WTC11 (cell line): ENCODE measurements around the gene PNMT. TPM values are rescaled to one million over a fixed set of nuclear protein-coding genes. Genes with fewer than 3 reads are reported as not detected.
A peak's percentile ranks its signal among the peaks of the same experiment; 100 is the strongest.

Experiments
- ATAC-seq: fragments of 200-7000 bp; cut with Tn5 transposase; 2 replicates; pipeline ENCODE4 v1.10.0; 2021; ENCODE audit warnings: mild to moderate bottlenecking, moderate library complexity
- CTCF ChIA-PET: fragments of 300-600 bp; sonication (Branson Sonifier 250); formaldehyde crosslinking; loops from one replicate; lab custom pipeline; 2021; ENCODE audit warnings: antibody characterized with exemption; lab: Charles Lee
- POLR2A ChIA-PET: fragments of 350-600 bp; sonication (Branson Sonifier 250); formaldehyde crosslinking; loops from one replicate; lab custom pipeline; 2021; ENCODE audit warnings: antibody characterized with exemption; lab: Charles Lee
- DNase-seq: peaks from one replicate; pipeline ENCODE4 v3.0.0; 2021; ENCODE audit warnings: low spot score
- H3K27ac Mint-ChIP-seq: 2 replicates; pipeline ENCODE4 v1.8.0; 2021; ENCODE audit warnings: mixed read lengths
- H3K27me3 Mint-ChIP-seq: 2 replicates; pipeline ENCODE4 v1.8.0; 2021; ENCODE audit warnings: low read depth, mild to moderate bottlenecking, moderate library complexity, mixed read lengths
- H3K36me3 Mint-ChIP-seq: 2 replicates; pipeline ENCODE4 v1.8.0; 2021; ENCODE audit warnings: mixed read lengths
- H3K4me1 Mint-ChIP-seq: 2 replicates; pipeline ENCODE4 v1.8.0; 2022; ENCODE audit warnings: mixed read lengths
- H3K4me3 Mint-ChIP-seq: 2 replicates; pipeline ENCODE4 v1.8.0; 2021; ENCODE audit warnings: mild to moderate bottlenecking, moderate library complexity, mixed read lengths
- H3K9me3 Mint-ChIP-seq: 2 replicates; pipeline ENCODE4 v1.8.0; 2021; ENCODE audit warnings: mixed read lengths
- ESRRA ChIP-seq: sonication (generic); formaldehyde crosslinking; IDR thresholded peaks from 2 replicates; pipeline ENCODE4 v1.8.1; 2022; ENCODE audit warnings: mild to moderate bottlenecking, missing genetic modification reagents, borderline replicate concordance
- FOXP1 ChIP-seq: sonication (generic); formaldehyde crosslinking; IDR thresholded peaks from 2 replicates; pipeline ENCODE4 v1.8.0; 2022; ENCODE audit warnings: missing genetic modification reagents, mild to moderate bottlenecking, moderate library complexity, borderline replicate concordance
- GRHL2 ChIP-seq: fragments of 250-450 bp; sonication (Bioruptor Pico); IDR thresholded peaks from 2 replicates; pipeline ENCODE4 v1.8.0; 2022; ENCODE audit warnings: mild to moderate bottlenecking, moderate library complexity; ENCODE audit not compliant: insufficient replicate concordance, severe bottlenecking
- NFYB ChIP-seq: sonication (generic); formaldehyde crosslinking; conservative IDR thresholded peaks from 2 replicates; pipeline ENCODE4 v1.8.0; 2022; ENCODE audit warnings: low read depth, missing genetic modification reagents
- OVOL2 ChIP-seq: fragments of 250-450 bp; sonication (Bioruptor Pico); IDR thresholded peaks from 2 replicates; pipeline ENCODE4 v1.9.0; 2021; ENCODE audit warnings: mild to moderate bottlenecking, borderline replicate concordance
- SMAD4 ChIP-seq: sonication (generic); formaldehyde crosslinking; IDR thresholded peaks from 2 replicates; pipeline ENCODE4 v1.8.0; 2022; ENCODE audit warnings: mild to moderate bottlenecking, missing genetic modification reagents
- SP1 ChIP-seq: sonication (generic); formaldehyde crosslinking; conservative IDR thresholded peaks from 2 replicates; pipeline ENCODE4 v1.8.1; 2022; ENCODE audit warnings: missing genetic modification reagents
- TP53 ChIP-seq: sonication (generic); formaldehyde crosslinking; IDR thresholded peaks from 2 replicates; pipeline ENCODE4 v1.8.1; 2023; ENCODE audit warnings: mild to moderate bottlenecking, missing genetic modification reagents
- ZNF121 ChIP-seq: sonication (generic); formaldehyde crosslinking; IDR thresholded peaks from 2 replicates; pipeline ENCODE4 v1.8.0; 2023; ENCODE audit warnings: missing genetic modification reagents
- ZNF232 ChIP-seq: sonication (generic); formaldehyde crosslinking; IDR thresholded peaks from 2 replicates; pipeline ENCODE4 v1.8.0; 2022; ENCODE audit warnings: mild to moderate bottlenecking, missing genetic modification reagents
- ZNF671 ChIP-seq: fragments of 250-450 bp; sonication (Bioruptor Pico); IDR thresholded peaks from 2 replicates; pipeline ENCODE4 v1.8.0; 2021; ENCODE audit warnings: mild to moderate bottlenecking
- total RNA-seq: library from RNA; stranded (reverse); gene quantifications from 3 replicates; pipeline ENCODE4 v1.2.3, GENCODE V29; 2021
- TF ChIP-seq, protein P1 (sequence below): fragments of 200-600 bp; IDR thresholded peaks from 2 replicates; pipeline ENCODE4 v1.8.0; 2022; ENCODE audit warnings: antibody characterized with exemption
- TF ChIP-seq, protein P2 (sequence below): sonication (generic); formaldehyde crosslinking; IDR thresholded peaks from 2 replicates; pipeline ENCODE4 v1.8.1; 2022; ENCODE audit warnings: mild to moderate bottlenecking, moderate library complexity, missing genetic modification reagents
- TF ChIP-seq, protein P3 (sequence below): sonication (generic); formaldehyde crosslinking; IDR thresholded peaks from 2 replicates; pipeline ENCODE4 v1.8.1; 2023; ENCODE audit warnings: mild to moderate bottlenecking, missing genetic modification reagents
- TF ChIP-seq, protein P4 (sequence below): sonication (generic); formaldehyde crosslinking; IDR thresholded peaks from 2 replicates; pipeline ENCODE4 v1.8.0; 2022; ENCODE audit warnings: mild to moderate bottlenecking, missing genetic modification reagents
- TF ChIP-seq, protein P5 (sequence below): fragments of 250-450 bp; sonication (Bioruptor Pico); IDR thresholded peaks from 2 replicates; pipeline ENCODE4 v2.1.2; 2022; ENCODE audit warnings: mild to moderate bottlenecking, moderate library complexity
- TF ChIP-seq, protein P6 (sequence below): sonication (generic); formaldehyde crosslinking; IDR thresholded peaks from 2 replicates; pipeline ENCODE4 v1.8.1; 2023; ENCODE audit warnings: mild to moderate bottlenecking, missing genetic modification reagents, moderate library complexity

PNMT gene
- total RNA-seq, 1 experiment from 2014 or later: 3.1 TPM

DNA sequence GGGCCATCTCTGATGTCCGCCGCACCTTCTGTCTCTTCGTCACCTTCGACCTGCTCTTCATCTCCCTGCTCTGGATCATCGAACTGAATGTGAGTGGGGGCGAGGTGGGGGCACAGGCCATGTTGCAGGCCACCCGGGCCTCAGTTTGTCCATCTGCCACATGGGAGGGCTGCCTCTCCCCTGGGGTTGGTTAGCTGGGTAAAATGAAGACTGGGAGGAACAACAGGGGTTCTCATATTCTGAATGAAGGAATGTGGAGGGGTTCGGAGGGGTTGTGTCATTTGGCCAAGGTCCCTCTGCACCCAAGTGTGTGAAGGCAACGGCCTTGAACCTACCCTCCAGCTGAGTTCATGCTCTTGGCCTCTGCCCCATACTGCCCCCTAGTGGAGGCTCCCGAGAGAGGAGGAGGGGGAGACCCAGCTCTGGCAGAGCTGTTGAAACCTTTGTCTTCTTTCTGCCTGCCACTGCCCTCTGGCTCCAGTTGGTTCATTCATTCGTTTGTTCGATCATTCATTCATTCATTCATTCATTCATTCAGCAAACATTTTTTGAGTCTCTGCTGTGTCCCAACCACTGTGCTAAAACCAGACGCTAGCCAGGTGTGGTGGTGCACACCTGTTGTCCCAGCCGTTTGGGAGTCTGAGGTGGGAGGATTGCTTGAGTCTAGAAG lies 14.5 kb upstream of the PNMT start:
- CTCF ChIA-PET: interaction anchor here (0.6 to 18.1 kb wide), 31 partner anchors 10 to 327 kb away, joined by 3 to 851 read pairs (median 8); partner anchors contain the start of genes CDK12, ERBB2, GSDMB and MIEN1
- Mint-ChIP-seq H3K27me3 (no peaks in the 10 kb centered on the region), H3K4me1 (peaks cover 46% of the 10 kb centered on the region), H3K27ac (no peak overlapping the region; the same call in 1 of the 2 replicates), H3K4me3 (no peak overlapping the region), H3K9me3 (no peaks in the 10 kb centered on the region), H3K36me3 (peaks cover 5% of the 10 kb centered on the region)
- ATAC-seq: peak; percentile 46
- TF ChIP-seq, protein P1, sequence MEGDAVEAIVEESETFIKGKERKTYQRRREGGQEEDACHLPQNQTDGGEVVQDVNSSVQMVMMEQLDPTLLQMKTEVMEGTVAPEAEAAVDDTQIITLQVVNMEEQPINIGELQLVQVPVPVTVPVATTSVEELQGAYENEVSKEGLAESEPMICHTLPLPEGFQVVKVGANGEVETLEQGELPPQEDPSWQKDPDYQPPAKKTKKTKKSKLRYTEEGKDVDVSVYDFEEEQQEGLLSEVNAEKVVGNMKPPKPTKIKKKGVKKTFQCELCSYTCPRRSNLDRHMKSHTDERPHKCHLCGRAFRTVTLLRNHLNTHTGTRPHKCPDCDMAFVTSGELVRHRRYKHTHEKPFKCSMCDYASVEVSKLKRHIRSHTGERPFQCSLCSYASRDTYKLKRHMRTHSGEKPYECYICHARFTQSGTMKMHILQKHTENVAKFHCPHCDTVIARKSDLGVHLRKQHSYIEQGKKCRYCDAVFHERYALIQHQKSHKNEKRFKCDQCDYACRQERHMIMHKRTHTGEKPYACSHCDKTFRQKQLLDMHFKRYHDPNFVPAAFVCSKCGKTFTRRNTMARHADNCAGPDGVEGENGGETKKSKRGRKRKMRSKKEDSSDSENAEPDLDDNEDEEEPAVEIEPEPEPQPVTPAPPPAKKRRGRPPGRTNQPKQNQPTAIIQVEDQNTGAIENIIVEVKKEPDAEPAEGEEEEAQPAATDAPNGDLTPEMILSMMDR: peak; percentile 92
- TF ChIP-seq ZNF671 (CRISPR knock-in tag): no peak
- DNase-seq: peak; percentile 93
- POLR2A ChIA-PET: interaction anchor here (0.6 to 1.6 kb wide), 3 partner anchors 9 to 101 kb away, joined by 3 to 6 read pairs (median 5); partner anchors contain the start of gene ERBB2

DNA sequence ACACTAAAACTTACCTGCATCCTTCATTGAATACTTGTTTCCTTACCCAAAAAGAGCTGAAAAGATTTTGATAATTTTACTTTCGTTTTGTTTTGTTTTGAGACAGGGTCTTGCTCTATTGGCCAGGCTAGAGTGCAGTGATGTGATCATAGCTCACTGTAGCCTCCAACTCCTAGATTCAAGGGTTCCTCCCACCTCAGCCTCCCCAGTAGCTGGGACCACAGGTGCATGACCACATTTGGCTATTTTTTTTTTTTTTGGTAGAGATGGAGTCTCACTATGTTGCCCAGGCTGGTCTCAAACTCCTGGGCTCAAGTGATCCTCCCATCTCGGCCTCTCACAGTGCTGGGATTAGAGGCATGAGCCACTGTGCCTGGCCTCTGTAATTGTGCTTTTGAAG lies 13.1 kb upstream of the PNMT start:
- Mint-ChIP-seq H3K4me1 (peaks cover 44% of the 10 kb centered on the region), H3K9me3 (no peaks in the 10 kb centered on the region), H3K27me3 (no peaks in the 10 kb centered on the region), H3K27ac (peak overlapping the region; percentile 33; the same call in 1 of the 2 replicates)
- DNase-seq (no peak), ATAC-seq (no peak)
- POLR2A ChIA-PET: interaction anchor here (1.0 to 1.6 kb wide), 2 partner anchors 23 to 45 kb away, joined by 3 to 5 read pairs; partner anchors contain the start of gene ERBB2
- CTCF ChIA-PET: interaction anchor here (0.6 to 18.1 kb wide), 10 partner anchors 11 to 107 kb away, joined by 3 to 851 read pairs (median 17); partner anchors contain the start of genes PGAP3, PNMT, PPP1R1B and STARD3
- TF ChIP-seq, protein P2, sequence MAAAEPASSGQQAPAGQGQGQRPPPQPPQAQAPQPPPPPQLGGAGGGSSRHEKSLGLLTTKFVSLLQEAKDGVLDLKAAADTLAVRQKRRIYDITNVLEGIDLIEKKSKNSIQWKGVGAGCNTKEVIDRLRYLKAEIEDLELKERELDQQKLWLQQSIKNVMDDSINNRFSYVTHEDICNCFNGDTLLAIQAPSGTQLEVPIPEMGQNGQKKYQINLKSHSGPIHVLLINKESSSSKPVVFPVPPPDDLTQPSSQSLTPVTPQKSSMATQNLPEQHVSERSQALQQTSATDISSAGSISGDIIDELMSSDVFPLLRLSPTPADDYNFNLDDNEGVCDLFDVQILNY (CRISPR knock-in tag): no peak
- peak; percentile 82 for TF ChIP-seq ZNF121 (CRISPR knock-in tag)
- no peak for TF ChIP-seq GRHL2 (CRISPR knock-in tag)
- TF ChIP-seq ESRRA (CRISPR knock-in tag): no peak
- TF ChIP-seq, all 79 proteins: peak for 1
- H3K36me3 Mint-ChIP-seq: peaks cover 5% of the 10 kb centered on the region
- H3K4me3 Mint-ChIP-seq: no peak overlapping the region

DNA sequence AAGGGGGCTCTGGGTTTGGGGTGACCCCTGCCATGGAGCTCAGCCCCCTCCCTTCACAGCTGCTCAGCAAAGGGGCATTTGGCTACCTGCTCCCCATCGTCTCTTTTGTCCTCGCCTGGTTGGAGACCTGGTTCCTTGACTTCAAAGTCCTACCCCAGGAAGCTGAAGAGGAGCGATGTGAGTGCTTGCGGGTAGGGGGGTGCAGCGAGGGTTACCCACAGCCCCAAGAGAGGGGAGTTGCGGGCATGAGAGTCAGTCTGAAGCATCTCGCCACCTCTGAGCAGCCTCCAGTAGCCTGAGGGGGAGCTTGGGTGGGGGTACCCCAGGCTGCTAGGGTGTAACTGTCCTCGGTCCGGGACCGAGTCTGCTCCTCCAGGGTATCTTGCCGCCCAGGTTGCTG lies 9.9 kb upstream of the PNMT start:
- H3K9me3 Mint-ChIP-seq: no peaks in the 10 kb centered on the region
- POLR2A ChIA-PET: interaction anchor here (0.6 kb wide), 1 partner anchor 8 kb away, joined by 3 read pairs; no protein-coding TSS in a partner anchor
- H3K36me3 Mint-ChIP-seq: peaks cover 13% of the 10 kb centered on the region
- peaks cover 30% of the 10 kb centered on the region for H3K4me1 Mint-ChIP-seq
- no peak overlapping the region for H3K4me3 Mint-ChIP-seq
- no peak for ATAC-seq
- H3K27ac Mint-ChIP-seq: no peak overlapping the region
- TF ChIP-seq ZNF121 (CRISPR knock-in tag) (no peak), SMAD4 (CRISPR knock-in tag) (no peak), FOXP1 (CRISPR knock-in tag) (no peak), ESRRA (CRISPR knock-in tag) (no peak), SP1 (CRISPR knock-in tag) (no peak), NFYB (CRISPR knock-in tag) (no peak), ZNF232 (CRISPR knock-in tag) (no peak), TP53 (CRISPR knock-in tag) (no peak), OVOL2 (no peak)
- TF ChIP-seq, protein P3, sequence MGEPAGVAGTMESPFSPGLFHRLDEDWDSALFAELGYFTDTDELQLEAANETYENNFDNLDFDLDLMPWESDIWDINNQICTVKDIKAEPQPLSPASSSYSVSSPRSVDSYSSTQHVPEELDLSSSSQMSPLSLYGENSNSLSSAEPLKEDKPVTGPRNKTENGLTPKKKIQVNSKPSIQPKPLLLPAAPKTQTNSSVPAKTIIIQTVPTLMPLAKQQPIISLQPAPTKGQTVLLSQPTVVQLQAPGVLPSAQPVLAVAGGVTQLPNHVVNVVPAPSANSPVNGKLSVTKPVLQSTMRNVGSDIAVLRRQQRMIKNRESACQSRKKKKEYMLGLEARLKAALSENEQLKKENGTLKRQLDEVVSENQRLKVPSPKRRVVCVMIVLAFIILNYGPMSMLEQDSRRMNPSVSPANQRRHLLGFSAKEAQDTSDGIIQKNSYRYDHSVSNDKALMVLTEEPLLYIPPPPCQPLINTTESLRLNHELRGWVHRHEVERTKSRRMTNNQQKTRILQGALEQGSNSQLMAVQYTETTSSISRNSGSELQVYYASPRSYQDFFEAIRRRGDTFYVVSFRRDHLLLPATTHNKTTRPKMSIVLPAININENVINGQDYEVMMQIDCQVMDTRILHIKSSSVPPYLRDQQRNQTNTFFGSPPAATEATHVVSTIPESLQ (CRISPR knock-in tag): no peak
- TF ChIP-seq, protein P4, sequence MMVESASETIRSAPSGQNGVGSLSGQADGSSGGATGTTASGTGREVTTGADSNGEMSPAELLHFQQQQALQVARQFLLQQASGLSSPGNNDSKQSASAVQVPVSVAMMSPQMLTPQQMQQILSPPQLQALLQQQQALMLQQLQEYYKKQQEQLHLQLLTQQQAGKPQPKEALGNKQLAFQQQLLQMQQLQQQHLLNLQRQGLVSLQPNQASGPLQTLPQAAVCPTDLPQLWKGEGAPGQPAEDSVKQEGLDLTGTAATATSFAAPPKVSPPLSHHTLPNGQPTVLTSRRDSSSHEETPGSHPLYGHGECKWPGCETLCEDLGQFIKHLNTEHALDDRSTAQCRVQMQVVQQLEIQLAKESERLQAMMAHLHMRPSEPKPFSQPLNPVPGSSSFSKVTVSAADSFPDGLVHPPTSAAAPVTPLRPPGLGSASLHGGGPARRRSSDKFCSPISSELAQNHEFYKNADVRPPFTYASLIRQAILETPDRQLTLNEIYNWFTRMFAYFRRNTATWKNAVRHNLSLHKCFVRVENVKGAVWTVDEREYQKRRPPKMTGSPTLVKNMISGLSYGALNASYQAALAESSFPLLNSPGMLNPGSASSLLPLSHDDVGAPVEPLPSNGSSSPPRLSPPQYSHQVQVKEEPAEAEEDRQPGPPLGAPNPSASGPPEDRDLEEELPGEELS (CRISPR knock-in tag): no peak
- TF ChIP-seq, protein P5, sequence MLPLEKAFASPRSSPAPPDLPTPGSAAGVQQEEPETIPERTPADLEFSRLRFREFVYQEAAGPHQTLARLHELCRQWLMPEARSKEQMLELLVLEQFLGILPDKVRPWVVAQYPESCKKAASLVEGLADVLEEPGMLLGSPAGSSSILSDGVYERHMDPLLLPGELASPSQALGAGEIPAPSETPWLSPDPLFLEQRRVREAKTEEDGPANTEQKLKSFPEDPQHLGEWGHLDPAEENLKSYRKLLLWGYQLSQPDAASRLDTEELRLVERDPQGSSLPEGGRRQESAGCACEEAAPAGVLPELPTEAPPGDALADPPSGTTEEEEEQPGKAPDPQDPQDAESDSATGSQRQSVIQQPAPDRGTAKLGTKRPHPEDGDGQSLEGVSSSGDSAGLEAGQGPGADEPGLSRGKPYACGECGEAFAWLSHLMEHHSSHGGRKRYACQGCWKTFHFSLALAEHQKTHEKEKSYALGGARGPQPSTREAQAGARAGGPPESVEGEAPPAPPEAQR (CRISPR knock-in tag): no peak
- TF ChIP-seq, protein P6, sequence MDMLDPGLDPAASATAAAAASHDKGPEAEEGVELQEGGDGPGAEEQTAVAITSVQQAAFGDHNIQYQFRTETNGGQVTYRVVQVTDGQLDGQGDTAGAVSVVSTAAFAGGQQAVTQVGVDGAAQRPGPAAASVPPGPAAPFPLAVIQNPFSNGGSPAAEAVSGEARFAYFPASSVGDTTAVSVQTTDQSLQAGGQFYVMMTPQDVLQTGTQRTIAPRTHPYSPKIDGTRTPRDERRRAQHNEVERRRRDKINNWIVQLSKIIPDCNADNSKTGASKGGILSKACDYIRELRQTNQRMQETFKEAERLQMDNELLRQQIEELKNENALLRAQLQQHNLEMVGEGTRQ: no peak
- TF ChIP-seq, all 79 proteins: peak for 0
- H3K27me3 Mint-ChIP-seq: no peaks in the 10 kb centered on the region
- CTCF ChIA-PET: interaction anchor here (1.1 to 18.1 kb wide), 3 partner anchors 15 to 47 kb away, joined by 3 to 851 read pairs (median 3); partner anchors contain the start of genes PPP1R1B and STARD3
- DNase-seq: no peak
